Measurements from ENCODE around the gene GPC5. TPM values are rescaled to one million over a fixed set of nuclear protein-coding genes. Genes with fewer than 3 reads are reported as not detected.

The GPC5 gene
- total RNA-seq, 1 donor from 2014 or later: 0.07 TPM

GRCh38 chr13:92833071-92833470 is 1434.7 kb downstream of the GPC5 start:
- DNase-seq (ENCODE audit: low spot score): no peak

GRCh38 chr13:92836171-92836570 is 1437.8 kb downstream of the GPC5 start:
- Mint-ChIP-seq H3K27me3 (ENCODE audit: insufficient read depth, low read depth) (no peaks in the 10 kb centered on the region), H3K4me1 (no peaks in the 10 kb centered on the region), H3K27ac (no peak overlapping the region), H3K9me3 (no peaks in the 10 kb centered on the region), H3K36me3 (no peaks in the 10 kb centered on the region), H3K4me3 (no peak overlapping the region)
- Histone ChIP-seq H3K79me2 (ENCODE audit: low read depth) (no peaks in the 10 kb centered on the region), H3K4me3 (no peak overlapping the region), H3K36me3 (no peaks in the 10 kb centered on the region), H3K27ac (no peak overlapping the region), H3K4me1 (no peaks in the 10 kb centered on the region), H3K4me2 (no peak overlapping the region), H3K27me3 (no peaks in the 10 kb centered on the region), H3K9ac (no peak overlapping the region), H3F3A (ENCODE audit: low read depth) (no peaks in the 10 kb centered on the region), H4K20me1 (ENCODE audit: low read depth) (no peaks in the 10 kb centered on the region), H3K9me3 (ENCODE audit: low read depth) (no peaks in the 10 kb centered on the region), H2AFZ (replicated peaks) (no peak overlapping the region)
- TF ChIP-seq EZH2phosphoT487 (IDR thresholded peaks at IDR 0.05) (no peak), CTCF (IDR thresholded peaks at IDR 0.05) (no peak), EZH2 (IDR thresholded peaks at IDR 0.05) (no peak)
- no peak for DNase-seq (ENCODE audit: low spot score)

More at GRCh38 chr13:92833071-92833470, 1434.7 kb downstream of the GPC5 start:
- no peak overlapping the region for H3K4me2 ChIP-seq
- Mint-ChIP-seq H3K4me3 (no peak overlapping the region), H3K4me1 (no peaks in the 10 kb centered on the region), H3K36me3 (no peaks in the 10 kb centered on the region), H3K9me3 (no peaks in the 10 kb centered on the region), H3K27ac (no peak overlapping the region), H3K27me3 (ENCODE audit: insufficient read depth, low read depth) (no peaks in the 10 kb centered on the region)
- H3K27me3 ChIP-seq: no peaks in the 10 kb centered on the region
- H3K79me2 ChIP-seq (ENCODE audit: low read depth): no peaks in the 10 kb centered on the region
- no peaks in the 10 kb centered on the region for H3K36me3 ChIP-seq
- no peaks in the 10 kb centered on the region for H3K4me1 ChIP-seq
- H3K4me3 ChIP-seq: no peak overlapping the region
- H2AFZ ChIP-seq (replicated peaks): no peak overlapping the region
- no peaks in the 10 kb centered on the region for H4K20me1 ChIP-seq (ENCODE audit: low read depth)
- no peak for TF ChIP-seq EZH2phosphoT487 (IDR thresholded peaks at IDR 0.05)
- TF ChIP-seq EZH2 (IDR thresholded peaks at IDR 0.05): no peak
- no peak for TF ChIP-seq CTCF (IDR thresholded peaks at IDR 0.05)
- H3K27ac ChIP-seq: no peak overlapping the region
- H3F3A ChIP-seq (ENCODE audit: low read depth): no peaks in the 10 kb centered on the region
- no peak overlapping the region for H3K9ac ChIP-seq
- H3K9me3 ChIP-seq (ENCODE audit: low read depth): no peaks in the 10 kb centered on the region

- Histone ChIP-seq H3K4me1 (no peaks in the 10 kb centered on the region), H3K4me3 (no peak overlapping the region), H3K4me2 (no peak overlapping the region), H3K9me3 (ENCODE audit: low read depth) (no peaks in the 10 kb centered on the region), H3K36me3 (no peaks in the 10 kb centered on the region), H3F3A (ENCODE audit: low read depth) (no peaks in the 10 kb centered on the region), H2AFZ (replicated peaks) (no peak overlapping the region), H3K27me3 (no peaks in the 10 kb centered on the region), H3K9ac (no peak overlapping the region), H3K27ac (no peak overlapping the region), H3K79me2 (ENCODE audit: low read depth) (no peaks in the 10 kb centered on the region), H4K20me1 (ENCODE audit: low read depth) (no peaks in the 10 kb centered on the region)
- Mint-ChIP-seq H3K27ac (no peak overlapping the region), H3K9me3 (no peaks in the 10 kb centered on the region), H3K4me1 (peaks cover 2% of the 10 kb centered on the region), H3K4me3 (no peak overlapping the region), H3K36me3 (no peaks in the 10 kb centered on the region), H3K27me3 (ENCODE audit: insufficient read depth, low read depth) (no peaks in the 10 kb centered on the region)
- no peak for DNase-seq (ENCODE audit: low spot score)
- no peak for TF ChIP-seq EZH2phosphoT487 (IDR thresholded peaks at IDR 0.05)
Measured at GRCh38 chr13:92838786-92839185, 1440.4 kb downstream of the GPC5 start.

GRCh38 chr13:92842145-92842544 is 1443.7 kb downstream of the GPC5 start:
- H3K36me3 ChIP-seq: no peaks in the 10 kb centered on the region
- H2AFZ ChIP-seq (replicated peaks): no peak overlapping the region
- no peaks in the 10 kb centered on the region for H3K27me3 Mint-ChIP-seq (ENCODE audit: insufficient read depth, low read depth)
- TF ChIP-seq EZH2phosphoT487 (IDR thresholded peaks at IDR 0.05) (no peak), EZH2 (IDR thresholded peaks at IDR 0.05) (no peak), CTCF (IDR thresholded peaks at IDR 0.05) (no peak)
- H4K20me1 ChIP-seq (ENCODE audit: low read depth): no peaks in the 10 kb centered on the region
- H3K4me3 Mint-ChIP-seq: no peak overlapping the region
- H3F3A ChIP-seq (ENCODE audit: low read depth): no peaks in the 10 kb centered on the region
- no peak overlapping the region for H3K9ac ChIP-seq
- no peaks in the 10 kb centered on the region for H3K4me1 ChIP-seq
- H3K9me3 Mint-ChIP-seq: no peaks in the 10 kb centered on the region
- H3K27me3 ChIP-seq: no peaks in the 10 kb centered on the region
- H3K36me3 Mint-ChIP-seq: no peaks in the 10 kb centered on the region
- no peaks in the 10 kb centered on the region for H3K79me2 ChIP-seq (ENCODE audit: low read depth)
- H3K27ac Mint-ChIP-seq: no peak overlapping the region
- DNase-seq (ENCODE audit: low spot score): no peak
- H3K4me1 Mint-ChIP-seq: peaks cover 2% of the 10 kb centered on the region
- no peak overlapping the region for H3K4me3 ChIP-seq
- H3K4me2 ChIP-seq: no peak overlapping the region
- no peaks in the 10 kb centered on the region for H3K9me3 ChIP-seq (ENCODE audit: low read depth)
- no peak overlapping the region for H3K27ac ChIP-seq
